HG02759 (cell line): ENCODE results near the gene TMPRSS7.
A peak's percentile ranks its signal among the peaks of the same experiment; 100 is the strongest.

ENCODE experiments used
- ATAC-seq: cut with Tn5 transposase; IDR thresholded peaks from one replicate; pipeline ENCODE4 v1.9.1; 2021; ENCODE audit warnings: mild to moderate bottlenecking, moderate library complexity; ENCODE audit not compliant: unreplicated experiment

Gene TMPRSS7, protein sequence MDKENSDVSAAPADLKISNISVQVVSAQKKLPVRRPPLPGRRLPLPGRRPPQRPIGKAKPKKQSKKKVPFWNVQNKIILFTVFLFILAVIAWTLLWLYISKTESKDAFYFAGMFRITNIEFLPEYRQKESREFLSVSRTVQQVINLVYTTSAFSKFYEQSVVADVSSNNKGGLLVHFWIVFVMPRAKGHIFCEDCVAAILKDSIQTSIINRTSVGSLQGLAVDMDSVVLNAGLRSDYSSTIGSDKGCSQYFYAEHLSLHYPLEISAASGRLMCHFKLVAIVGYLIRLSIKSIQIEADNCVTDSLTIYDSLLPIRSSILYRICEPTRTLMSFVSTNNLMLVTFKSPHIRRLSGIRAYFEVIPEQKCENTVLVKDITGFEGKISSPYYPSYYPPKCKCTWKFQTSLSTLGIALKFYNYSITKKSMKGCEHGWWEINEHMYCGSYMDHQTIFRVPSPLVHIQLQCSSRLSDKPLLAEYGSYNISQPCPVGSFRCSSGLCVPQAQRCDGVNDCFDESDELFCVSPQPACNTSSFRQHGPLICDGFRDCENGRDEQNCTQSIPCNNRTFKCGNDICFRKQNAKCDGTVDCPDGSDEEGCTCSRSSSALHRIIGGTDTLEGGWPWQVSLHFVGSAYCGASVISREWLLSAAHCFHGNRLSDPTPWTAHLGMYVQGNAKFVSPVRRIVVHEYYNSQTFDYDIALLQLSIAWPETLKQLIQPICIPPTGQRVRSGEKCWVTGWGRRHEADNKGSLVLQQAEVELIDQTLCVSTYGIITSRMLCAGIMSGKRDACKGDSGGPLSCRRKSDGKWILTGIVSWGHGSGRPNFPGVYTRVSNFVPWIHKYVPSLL

DNA sequence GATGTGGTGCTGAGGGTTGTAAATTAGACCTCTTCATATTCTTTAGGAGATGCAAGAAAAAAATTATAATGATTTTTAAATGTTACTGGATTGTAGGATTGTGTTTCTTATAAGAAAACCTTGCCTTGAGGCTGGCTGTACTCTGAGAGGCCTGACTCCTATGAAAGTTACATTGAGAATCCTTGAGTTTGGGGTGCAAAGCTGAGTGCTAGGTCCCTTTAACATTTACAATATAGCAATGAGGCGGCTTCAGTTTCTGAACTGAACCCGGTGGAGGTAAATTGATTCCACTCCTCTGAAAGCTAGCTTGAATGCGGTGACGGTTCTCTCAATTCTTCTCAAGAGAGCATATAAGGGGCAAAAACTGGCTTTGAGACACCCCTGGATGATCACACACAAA is at the start of gene TMPRSS7:
Gene TMPRSS7, plus strand, starts transcription at position 301 of the 400 bp plus-strand sequence. CDS start 110 bp downstream, outside the sequence.
- ATAC-seq, result no peak

DNA sequence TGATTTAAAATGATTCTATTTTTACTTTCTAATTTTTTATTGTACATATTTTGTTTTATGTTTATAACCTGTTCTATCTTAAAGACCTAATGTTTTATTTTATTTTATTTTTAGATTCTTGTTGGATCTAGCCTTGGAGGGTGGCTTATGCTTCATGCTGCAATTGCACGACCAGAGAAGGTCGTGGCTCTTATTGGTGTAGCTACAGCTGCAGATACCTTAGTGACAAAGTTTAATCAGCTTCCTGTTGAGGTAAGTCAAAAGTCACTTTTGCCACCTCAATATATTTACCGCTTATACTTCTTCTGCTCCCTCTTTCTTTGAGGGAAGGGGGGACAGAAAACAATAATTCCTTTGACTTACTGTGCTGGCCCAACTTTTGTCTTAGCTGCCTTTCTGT is 47.7 kb upstream of the TMPRSS7 start:
- no peak for ATAC-seq

DNA sequence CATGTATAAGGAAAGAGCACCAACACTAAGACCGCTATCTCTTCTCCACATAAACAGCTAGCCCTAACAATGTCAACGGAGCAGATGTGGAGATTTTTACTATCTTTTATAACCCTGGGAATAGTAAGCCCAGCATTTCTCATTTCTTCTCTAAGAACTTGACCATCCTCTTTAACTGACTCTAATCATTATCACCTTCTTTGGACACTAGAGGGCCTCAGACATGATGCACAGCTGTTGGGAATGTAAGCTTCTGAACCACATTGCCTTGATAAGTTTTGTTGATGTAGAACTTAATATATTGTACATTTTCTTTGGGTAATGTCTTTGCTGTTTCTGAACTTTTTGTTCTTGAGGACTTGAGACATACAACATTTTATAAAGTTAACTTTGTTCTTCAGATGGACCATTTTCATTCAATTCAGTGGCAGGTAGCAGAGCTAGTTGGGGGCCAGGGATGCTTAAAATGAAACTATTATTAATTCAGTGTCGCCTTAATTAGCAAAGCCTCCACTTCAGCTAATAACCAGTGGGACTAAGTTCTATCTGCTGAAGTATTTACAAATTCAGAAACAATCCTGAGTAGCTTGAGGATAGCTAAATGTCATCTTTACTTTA is 45.4 kb upstream of the TMPRSS7 start:
- ATAC-seq, result peak; percentile 95

DNA sequence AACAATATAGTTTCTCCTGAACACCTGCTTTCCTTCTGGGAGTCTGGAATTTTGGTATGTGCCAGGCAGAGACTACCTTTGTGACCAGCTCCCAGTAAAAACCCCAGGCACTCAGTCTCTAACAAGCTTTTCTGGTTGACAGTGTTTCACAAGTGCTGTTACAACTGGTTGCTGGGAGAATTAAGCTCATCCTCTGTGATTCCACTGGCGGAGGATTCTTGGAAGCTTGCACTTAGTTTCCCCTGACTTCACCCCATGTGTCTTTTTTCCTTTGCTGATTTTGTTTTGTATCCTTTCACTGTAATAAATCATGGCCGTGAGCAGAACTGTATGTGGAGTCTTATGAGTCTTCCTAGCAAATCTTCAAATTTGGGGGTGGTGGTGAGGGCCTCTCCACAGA is 41.5 kb upstream of the TMPRSS7 start:
- ATAC-seq, result no peak

DNA sequence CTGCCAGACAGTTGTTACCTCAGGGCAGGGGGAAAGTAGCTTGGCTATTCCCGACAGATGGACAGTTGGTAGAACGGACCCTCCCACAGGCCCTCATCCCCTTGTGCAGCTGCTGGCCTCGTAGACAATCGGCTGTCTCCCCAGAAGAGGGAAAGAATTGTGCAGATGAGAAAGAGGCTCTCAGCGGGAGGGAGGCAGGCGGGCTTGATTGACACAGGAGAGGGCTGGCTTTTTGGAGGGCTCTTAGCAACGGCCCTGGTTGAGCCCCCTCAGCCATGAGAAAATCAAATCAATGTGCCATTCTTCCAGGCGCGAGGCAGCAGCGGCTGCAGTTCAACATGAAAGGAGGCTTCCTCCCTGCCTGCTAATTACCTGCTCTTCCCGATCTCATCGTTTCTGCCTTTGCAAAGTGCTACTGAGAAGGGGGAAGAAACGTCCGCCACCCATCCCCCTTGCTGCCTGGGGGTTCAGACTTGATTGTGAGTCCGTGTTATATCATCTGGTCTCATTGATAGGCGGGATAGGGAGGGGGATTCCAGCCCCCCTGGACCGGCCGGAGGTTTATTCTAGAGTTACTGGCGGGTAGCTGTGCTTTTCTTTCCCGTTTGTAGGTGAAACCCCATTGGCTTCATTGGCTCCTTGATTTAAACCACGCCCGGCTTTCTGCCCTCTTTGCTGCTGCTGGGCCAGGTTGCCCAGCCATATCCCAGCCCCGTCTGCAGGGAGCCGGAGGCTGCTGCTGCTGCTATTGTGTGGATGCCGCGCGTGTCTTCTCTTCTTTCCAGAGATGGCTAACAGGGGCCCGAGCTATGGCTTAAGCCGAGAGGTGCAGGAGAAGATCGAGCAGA is 35.7 kb upstream of the TMPRSS7 start, which contains the start of gene TAGLN3:
Gene TAGLN3, plus strand, starts transcription at position 287 of the 848 bp plus-strand sequence. Its CDS starts 501 bp downstream, at position 788.
- peak; percentile 63 for ATAC-seq

DNA sequence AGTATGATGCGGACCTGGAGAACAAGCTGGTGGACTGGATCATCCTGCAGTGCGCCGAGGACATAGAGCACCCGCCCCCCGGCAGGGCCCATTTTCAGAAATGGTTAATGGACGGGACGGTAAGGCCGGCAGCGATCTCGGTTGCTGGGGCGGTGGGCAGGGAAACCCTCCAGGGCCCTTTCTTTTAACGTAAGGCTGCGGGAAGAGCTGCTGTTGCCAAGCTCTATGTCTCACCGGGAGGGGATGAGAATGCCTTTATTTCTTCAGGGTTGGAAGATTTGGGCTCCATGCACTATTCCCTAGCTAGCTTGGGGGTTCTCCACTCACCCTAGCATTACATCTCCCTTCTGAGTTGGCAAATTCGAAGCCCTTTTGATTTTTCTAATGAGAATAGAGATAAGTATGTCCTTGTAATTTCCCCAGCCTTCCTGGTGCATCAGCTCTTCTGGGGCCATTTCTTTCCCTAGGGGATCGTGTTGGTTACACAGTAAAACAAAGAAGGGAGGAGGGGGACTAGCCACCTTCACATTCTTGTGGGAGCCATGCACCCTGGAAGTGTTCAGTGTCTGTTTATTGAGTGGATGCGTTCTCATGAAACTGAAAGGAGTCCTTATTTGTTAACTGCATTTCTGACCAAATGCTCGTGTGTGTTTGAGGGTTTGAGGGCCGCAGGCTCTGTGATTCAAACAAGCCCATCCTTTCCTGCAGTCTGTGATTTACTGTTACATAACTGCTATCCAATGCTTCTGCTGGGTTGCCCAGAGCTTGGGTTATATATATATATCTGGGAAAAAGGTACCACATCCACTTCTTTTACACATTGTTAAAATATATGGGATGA is 34.8 kb upstream of the TMPRSS7 start:
- peak; percentile 23 for ATAC-seq

DNA sequence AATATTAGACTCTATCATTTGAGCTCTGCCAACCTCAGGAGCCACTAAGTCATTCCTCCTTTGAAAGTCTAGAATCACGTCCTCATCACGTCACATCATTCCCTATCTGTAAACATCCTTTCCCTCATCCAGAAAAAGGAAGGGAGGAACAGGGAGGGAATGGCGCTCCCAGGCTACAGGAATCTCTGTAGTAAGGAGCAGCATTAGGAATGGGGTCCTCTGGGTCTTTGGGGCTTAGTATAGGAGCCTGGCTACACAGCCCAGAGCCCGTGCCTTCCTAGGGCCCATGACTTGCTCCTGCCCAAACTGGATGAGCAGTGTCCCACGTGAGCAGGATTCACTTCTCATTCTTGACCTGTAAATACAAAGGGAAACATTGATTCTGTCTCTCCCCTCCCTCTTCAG is 34.2 kb upstream of the TMPRSS7 start:
- ATAC-seq, result no peak

DNA sequence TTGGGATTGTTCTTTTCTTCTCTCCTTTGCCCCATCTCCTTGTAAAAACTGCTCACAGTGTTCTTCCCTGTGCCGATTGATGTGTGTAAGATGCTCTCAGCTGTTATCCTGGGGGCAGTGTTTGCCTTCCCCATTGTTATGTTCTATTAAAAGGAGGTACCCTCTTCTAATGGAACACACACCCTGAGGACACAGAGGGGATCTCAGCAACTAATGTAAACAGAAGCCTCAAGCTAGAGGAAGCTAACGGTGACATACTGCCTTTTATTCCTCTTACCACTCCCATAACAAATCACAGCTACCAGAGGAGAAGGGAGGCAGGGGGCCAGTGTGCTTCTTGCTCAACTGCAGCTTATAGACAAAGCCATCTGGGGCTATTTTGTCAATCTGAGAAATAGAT is 33.6 kb upstream of the TMPRSS7 start:
- ATAC-seq, result no peak

DNA sequence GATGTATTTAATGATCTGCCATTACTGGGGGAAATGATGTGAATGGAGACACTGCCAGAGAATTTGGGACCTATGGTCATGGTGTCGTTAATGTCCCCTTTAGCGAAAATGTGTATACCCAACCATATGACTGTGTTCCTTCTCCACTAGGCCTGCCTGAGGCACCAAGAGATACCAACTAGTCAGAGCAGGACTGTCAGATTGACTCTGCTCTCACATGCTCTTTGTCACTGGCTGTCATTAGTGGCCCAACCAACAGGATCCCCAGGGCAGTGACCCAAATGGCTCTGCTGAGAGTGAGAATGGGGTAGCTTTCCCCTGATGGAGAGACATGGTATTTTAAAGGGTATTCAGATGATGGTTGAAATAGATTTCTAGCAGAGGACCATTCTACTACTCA is 33.0 kb upstream of the TMPRSS7 start:
- no peak for ATAC-seq

DNA sequence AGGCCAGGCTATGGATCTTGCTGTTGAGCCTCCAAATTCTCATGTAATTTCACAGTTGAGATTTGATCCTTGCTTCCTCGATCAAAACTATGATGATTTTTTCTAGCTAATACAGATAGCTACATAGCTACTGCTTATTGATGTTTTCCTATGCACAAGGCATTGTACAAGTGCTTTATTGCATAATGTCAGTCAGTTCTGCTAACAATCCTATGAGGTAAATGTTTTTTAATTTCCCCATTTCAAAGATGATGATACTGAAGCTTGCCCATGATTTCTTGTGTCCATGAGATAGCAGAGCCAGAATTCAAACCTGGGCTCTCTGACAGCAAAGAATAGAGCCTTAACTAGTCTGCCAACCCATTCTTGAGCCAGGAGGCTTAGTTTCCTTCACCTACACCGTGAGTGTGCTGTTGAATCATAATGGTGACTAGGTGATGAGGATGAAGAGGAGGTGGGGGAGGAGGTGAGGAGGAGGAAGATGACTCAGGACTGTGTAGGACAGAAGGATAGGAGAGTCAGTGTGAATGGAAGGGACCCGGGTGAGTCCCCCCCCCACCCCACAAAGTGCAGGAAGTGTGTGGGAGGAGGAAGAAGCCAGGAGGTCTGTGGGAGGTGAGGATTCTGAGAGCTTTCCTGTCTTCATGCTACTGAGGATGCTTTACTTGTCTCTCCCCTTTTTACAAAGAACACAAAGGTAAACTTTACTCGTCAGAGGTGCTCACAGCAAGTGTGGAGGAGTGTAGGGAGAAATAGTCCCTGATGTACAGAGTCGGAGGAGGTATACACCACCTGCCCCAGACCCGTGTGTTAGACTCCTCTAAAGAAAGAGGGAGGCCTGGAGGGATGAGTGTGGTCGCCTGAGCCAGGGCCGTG is 32.2 kb upstream of the TMPRSS7 start:
- no peak for ATAC-seq

DNA sequence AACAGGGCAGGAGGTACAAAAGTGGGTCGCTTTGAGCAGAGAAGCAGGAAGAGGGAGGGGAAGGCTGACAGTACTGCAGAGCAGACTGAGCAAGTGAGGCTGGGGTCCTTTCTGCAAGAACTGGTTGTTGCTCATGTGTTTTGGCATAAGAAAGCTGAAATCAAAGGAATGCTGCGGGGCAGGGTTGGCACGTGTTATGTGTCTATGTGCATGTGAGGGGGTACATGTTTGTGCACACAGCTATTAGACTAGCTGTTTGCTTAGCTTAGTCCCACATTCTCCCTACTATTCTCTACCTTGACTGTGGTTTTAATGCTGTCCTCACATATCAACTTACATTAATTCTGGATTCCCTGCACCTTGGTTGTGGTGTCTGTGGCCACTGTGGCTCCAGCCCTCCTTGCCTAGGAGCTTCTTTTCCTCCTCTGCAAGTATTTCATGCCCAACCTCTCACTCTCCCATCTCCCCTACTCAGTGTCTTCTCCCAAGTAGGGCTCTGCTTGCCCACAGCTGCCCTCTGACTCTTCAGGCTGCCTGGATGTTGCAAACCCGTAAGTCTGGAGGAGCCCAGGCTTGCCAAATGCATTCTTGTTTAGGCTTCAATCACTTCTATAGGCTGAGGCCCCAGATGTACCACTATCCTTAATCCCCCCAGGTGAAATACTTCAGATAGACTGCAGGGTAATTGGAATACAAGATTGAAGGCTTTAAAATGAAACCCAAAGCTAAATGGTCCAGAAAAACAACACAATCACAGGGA is 31.0 kb upstream of the TMPRSS7 start:
- ATAC-seq, result no peak

DNA sequence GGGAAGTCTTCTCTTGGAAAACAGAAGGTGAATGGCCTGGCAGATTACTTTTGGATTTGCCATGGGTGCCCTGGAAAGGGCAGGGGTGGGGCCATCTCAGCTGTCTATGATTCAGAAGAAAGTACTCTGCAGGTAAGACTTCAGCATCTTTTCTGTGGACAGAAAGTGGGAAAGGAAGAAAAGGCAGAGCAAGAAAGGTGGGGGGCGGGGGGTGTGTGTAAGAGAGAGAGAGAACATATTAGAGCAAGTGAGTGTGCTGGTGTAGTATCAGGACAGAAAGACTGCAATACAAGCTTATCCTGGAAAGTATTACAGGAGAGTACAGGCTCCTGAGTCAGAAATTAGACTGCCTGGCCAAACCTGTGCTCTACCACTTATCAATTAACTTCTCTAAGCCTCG is 30.3 kb upstream of the TMPRSS7 start:
- no peak for ATAC-seq

DNA sequence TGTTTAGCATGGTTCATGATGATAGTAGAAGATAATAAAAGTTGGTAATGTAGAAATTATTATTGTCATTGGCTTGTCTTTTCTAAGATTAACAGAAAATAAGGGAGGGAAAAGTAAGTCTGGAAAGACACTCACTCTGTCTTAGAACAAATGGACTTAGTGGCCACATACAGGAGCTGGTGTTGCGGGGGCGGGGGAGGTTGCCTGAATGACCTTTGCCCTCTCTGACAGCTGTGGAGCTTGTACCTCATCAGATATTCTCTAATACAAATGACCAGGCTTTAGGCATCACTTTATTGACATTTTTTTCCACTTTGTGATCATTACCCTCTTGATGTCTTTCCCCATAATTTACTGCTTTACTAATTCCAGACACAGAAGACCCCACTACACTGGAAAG is 29.9 kb upstream of the TMPRSS7 start:
- ATAC-seq, result no peak

DNA sequence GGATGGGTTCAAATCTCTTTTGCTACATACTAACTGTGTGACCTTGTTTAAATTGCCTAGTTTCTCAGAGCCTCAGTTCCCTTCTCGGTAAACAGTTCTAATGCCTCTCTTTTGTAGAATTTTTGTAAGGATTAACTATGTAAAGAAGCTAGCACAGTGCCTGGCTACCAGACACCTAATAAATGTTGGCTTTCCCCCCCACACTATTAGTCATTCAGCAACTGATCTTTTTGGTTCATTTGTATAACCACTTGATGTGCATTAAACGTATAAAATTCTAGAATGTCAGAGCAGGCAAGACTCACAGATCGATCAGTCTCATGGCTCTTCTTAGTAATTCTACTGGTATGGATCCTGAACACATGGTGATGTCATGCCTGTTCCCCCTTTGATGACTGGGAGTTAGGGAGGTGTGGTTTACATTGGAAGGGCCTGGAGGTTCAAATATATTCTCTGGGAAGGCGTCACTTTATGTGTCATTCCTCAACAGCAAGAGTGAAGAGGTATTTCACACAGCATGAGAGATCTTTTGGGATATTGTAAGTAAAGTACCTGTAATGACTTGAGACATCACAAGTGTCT is 29.4 kb upstream of the TMPRSS7 start:
- ATAC-seq, result no peak

DNA sequence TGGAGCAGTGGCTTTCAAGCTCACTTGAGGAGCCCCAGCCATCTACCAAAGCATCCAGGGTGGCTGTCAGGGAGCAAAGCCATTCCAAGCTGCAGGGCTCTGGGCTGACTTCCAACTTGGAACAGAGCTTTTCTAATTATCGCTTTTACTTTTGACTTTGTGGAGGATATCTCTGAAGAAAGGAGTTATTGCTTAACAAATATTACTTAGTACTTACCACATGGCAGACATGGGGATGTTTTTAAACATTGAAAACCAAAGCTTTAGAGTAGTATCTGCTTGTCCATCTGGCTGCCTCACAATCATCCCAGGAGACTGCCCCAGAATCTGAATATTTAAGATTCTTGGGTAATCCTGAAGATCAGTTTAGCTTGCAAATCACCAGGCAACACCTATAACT is 26.9 kb upstream of the TMPRSS7 start:
- ATAC-seq, result no peak

DNA sequence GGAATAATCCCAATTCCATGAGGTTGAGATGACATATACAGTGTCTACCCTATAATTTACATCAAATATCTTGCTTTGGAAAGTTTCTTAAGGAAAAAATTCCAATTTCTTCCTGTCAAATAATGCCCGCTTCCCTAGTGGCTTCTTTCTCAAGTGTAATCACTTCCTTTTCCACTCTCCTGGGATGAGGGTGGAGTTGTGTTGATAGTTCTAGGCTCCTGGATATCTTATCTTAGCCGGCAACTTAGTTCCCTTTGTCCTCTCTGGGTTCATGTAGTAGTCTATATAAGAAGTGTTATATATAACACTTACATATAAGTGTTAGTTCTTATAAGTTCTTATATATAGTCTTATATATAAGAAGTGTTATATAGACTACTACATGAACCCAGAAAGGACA is 24.9 kb upstream of the TMPRSS7 start:
- ATAC-seq, result no peak

DNA sequence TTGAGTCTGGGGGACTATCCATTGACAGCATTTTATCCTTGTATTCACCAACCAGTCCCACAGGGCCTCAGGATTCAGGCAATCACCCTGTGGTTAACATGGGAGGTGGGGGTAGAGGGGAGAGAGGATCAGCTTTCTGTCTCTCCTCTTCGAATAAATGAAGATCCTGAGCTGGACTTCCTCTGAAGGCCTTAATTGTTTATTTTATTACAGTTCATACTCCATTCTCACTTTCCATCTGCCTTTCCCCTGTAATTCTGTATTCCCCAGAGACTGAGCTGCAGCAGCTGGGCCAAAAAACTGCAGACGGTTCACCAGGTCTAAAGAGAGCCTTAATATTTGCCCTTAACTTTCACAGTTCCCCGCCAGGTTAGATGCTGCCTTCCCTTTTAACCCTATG is 23.9 kb upstream of the TMPRSS7 start:
- ATAC-seq, result no peak
